Kidney glomerular epithelial cell (primary cell): ENCODE data around the gene NDUFAF4.
"Not testable (repeated sequence)": the region's sequence is repeated elsewhere in the genome, so short reads cannot be mapped to it uniquely, and the experiment has no call there.

Experiments
- DNase-seq: peaks from one replicate; lab custom pipeline; 2025; lab: John Stamatoyannopoulos, UW

The NDUFAF4 gene

DNA sequence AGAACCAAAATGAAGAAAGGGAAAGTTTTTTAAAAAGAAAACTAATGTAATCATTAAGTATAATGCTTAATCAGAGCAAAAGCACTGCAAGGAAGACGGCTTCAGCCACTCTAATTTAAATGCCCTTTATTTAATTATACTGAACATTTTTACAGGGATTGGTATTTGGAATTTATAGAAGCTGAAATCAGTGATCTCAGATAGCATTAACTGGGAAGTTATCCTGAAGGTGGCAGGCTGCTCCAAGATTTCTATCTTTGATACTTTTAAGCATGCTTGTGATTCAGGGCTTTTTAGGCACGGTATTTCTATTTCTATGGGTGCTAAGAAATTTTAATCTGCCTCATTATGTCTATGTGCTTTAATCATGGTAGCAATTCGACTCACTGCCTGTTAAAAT lies 1.3 kb upstream of the NDUFAF4 start:
- peak; percentile 38 for DNase-seq

DNA sequence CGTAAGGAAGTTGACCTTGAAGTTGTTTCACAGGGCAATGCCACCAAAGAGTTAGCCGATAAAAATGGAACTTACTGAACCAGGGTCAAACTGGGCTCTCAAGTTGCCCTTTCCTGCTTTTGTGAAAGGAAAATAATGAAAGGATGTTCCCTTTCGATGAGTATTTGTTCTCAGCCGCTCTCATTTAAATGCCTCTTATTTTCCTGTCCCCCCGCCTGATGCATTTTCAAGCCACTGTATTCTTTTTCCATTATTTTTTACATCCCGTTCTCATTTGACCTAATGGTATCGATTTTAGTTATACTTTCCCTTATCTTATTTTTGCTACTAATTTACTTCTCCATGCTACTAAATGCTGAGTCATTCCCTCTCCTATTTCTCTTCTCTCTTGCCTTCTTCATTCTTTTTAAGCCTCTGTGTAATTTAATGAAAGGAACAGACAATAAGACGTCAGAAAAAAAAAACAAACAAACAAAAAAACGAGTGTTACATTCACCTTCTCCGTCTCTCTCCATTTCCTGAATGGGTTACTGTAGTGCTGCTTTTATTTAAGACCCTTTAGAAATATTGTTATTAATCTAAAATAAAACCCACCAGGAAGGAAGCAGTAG lies 655 bp upstream of the NDUFAF4 start:
- peak; percentile 32 for DNase-seq

DNA sequence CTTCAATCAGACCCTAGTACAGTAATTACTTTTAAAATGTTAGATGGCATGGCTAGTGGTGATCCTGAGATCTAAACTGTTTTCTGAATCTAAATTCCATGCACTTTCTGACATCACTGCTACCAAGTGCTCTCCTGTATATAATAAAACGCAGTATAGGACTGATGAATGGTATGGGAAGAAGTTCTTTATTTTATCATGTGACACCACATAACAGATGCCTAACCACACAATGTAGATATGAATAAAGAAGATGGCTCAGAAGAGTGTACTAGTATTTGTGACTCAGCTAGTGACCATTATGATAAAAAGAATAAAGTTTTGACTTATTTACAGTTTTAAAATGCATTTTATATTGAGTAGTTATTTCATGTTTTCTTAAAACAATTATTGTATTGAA lies 8.5 kb downstream of the NDUFAF4 start:
- DNase-seq: no peak

DNA sequence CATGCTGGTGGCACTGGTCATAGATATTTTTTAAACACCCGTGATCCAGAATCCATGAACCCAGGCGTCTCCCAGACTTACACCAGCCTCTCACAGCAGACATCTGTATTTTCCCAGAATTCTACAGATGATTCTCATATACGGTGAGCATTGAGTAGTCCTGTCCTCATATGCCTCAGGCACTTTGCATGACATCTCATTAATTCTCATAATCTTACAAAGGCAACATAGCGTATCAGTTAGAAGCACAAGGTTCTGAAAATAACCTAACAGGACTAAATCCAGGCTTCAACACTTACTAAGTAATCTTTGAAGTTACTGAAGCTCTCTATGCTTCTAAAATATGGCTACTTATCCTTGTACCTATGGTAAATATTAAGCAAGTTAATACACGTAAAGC lies 8.9 kb downstream of the NDUFAF4 start:
- no peak for DNase-seq

DNA sequence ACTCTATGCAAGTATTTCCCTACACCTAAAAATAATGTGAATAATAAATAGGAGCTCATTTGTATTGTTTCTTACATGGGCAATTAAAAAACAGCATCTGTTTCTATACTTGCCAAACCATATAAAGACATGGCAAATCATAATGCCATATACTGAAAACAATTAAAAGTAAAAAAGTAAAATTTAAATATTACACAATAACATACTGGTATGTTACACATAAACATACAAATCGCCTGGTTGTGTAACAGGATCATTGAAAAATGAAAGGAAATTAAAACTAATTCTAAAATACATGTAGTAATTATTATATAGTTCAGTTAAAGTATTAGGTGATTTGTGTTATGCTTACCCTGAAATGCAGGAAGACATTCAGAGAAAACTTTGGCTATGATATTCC lies 11.2 kb downstream of the NDUFAF4 start:
- no peak for DNase-seq

DNA sequence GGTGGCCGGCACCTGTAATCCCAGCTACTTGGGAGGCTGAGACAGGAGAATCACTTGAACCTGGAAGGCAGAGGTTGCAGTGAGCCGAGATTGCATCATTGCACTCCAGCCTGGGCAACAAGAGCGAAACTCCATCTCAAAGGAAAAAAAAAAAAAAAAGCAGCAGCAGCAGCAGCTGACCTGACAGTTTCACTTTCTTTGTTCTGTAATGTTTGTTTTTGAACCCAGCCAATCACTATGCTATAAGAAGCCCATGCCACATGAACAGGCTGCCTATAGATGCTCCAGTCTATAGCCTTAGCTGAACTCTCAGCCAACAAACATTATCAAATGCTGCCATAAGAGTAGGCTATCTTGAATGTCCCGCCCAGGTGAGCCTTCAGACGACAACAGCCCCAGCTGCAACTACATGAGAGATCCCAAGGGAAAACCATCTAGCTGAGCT lies 12.5 kb downstream of the NDUFAF4 start:
- not testable (repeated sequence) for DNase-seq

DNA sequence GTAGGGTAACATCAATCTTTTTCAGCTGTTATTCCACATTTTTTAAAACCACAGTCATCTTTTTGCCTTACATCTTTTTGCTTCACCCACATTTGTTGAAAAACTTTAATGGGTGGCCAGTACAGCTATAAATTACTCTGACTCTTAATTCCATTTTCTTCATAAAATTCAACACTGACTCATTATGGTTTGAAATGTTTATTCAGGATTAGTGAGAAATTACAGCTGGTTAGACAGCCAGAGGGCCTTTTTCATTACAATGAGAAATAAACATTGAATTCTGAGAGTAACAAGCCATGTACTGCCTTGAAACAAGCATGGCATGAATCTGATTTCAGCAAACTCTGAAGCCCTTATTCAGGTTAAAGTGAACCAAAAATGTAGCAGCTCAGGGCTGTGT lies 19.5 kb downstream of the NDUFAF4 start:
- no peak for DNase-seq

DNA sequence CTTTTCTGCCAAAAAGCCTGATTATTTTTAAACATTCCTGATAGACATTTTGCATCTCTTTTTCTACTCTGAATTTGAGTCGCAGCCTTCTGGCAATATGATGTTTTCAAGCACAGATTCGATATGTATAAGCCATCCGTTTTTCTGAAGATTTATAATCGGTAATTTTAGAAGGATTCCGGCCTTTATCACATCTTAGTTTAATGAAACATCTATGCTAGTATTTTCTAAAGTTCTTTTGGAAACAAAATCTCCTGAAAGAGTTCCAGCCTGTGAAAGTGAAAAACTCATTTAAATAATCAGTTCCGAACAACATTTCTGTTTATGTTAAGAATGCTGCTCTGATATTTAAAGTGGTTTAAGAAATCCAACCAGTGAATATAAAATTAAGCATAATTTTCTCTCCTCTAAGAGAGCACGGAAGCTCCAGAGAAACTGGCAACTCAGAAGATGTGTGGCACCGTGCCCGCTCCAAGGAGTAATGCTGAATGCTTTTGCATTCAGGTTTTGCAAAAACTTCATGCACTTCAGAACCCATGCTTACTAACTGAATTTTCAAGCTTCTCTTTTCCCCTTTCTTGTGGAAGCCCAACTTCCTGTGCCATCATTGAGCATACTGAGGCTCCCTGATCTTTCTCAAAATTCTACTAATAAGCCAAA lies 20.7 kb downstream of the NDUFAF4 start:
- no peak for DNase-seq

DNA sequence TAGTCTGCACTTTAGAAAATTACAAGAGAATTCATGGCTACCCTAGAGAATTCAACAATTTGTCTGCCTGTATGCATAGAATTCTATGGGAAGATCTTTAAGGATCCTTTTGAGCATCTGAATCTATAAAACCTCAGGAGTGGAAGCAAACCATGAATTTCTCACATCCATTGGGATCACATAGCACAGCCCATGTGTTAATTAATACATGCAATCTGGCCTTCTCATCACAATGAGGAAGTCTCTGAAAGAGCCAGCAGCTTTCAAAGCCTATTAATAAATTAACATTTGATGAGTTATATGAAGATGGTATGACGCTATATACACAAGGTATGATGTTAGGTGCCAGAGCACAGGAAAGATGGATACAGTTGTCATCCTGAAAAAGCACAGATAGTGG lies 24.7 kb downstream of the NDUFAF4 start:
- no peak for DNase-seq

DNA sequence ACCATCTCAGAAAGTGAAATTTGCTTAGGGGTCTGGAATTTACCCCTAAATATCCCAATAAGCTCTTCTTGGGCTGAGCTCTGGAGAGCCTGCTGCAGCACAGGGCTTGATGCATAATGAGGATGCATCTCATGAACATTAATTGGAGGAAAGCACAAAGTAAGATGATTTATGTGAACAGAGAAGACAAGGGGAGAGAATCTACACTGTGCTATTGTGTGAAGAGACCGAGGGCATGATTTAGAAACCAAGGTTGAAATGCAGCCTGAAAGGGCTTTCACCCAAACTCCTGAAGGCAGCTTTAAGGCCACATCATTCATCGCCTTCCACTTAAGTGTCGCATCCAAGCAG lies 32.7 kb downstream of the NDUFAF4 start:
- no peak for DNase-seq

DNA sequence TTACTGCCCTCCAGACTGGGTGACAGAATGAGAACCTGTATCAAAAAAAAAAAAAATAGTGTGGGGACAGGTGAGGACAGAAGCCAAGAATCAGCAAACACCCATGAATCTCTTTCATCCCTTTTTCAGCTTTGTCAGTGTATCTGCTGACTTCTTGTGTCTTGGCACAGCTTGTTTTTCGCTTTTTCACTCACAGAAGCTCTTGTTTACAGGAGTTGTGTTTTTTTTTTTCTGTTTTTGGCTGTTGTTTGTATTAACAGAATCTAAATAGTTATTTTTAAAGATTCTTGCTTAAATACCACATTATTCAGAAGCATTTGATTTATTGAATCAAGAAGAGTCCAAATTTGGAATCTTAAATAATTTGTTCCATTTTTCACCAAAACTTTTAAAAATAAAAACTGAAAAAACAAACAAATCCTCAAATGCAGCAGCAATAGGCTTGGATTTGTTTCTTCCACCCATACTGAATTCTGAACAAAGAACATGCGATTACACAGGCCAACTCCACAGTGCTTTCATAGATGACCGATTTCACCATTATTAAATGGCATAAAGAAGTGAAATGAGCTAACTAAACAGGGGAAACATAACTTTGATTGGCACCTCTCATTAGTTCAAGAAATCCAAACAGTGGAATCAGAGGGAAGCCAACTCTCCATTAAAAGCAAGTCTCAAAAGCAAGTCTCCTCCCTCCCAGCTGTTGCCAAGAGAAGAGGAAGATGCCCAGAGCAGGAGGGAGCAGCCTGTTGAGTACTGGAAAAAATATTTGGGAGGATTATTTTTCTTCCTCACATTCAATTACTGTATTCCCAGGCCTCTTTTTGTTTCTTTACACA lies 33.3 kb downstream of the NDUFAF4 start:
- DNase-seq: no peak

DNA sequence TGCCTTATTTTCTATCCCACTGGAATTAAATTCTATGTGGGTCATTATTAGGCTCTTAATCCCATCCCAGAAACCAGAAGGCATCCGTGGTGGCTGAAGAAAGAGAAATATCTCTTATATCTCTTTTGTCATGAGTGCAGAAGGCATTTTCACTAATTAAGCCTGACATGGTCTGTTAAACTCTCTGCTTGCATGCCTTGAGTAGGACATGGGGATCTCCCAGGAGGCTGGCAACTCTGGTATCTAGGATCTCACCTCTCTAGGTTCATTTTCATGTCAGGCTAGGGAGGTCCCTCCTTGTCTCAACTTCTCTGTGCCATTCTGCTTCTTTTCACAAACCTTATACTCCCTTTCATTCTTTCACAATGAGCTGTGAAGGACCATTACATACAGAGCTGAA lies 35.1 kb downstream of the NDUFAF4 start:
- DNase-seq: no peak

DNA sequence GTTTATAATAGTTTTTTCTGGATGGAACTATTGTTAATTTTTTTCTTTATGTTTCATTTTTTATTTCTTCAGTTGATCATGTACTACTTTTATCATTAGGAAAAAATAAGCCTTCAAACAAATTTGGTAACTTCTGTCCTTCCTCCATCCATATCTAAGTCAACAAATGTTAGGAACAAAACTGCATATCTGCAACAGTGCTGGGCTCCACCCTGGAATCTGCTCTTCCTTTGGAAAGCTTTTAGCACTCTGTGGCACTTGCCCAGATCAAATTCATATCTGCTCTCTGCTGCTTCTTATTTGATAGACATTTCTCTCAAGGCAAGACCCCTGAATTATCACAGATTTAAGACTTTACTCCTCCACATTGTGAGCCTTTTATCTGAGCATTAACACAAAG lies 36.1 kb downstream of the NDUFAF4 start:
- DNase-seq: no peak

DNA sequence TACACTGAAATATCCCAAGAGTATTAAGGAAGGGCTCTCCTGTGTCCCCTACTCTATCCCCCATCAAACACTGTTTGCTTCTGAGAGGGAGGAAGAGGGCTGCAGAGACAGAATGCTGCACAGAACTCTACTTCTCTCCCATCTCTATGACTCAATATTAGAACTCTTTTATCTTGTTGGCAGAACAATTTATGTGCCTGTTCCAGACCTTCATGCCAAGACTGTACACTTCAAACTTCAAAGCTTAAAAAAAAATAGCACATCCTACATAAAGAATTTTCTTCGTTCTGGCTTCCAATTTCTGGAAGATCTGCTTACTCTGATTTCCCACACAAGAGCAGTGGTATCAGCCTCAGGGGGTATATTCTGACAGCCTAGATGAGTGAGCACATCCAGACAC lies 40.8 kb downstream of the NDUFAF4 start:
- DNase-seq: no peak

DNA sequence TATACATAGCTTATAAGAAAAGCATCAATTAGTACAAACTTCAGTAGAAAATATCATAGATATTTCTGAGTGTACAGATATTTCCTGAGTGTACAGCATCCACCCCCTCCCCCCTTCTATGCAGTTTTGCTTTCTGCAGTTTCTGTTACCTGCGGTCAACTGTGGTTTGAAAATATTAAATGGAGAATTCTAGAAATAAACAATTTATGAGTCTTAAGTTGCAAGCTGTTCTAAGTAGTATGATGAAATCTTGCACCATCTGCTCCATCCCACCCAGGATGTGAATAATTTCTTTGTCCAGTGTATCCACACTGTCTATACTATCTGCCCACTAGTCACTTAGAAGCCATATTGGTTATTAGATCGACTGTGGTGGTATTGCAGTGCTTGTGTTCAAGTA lies 44.6 kb downstream of the NDUFAF4 start:
- DNase-seq: no peak

DNA sequence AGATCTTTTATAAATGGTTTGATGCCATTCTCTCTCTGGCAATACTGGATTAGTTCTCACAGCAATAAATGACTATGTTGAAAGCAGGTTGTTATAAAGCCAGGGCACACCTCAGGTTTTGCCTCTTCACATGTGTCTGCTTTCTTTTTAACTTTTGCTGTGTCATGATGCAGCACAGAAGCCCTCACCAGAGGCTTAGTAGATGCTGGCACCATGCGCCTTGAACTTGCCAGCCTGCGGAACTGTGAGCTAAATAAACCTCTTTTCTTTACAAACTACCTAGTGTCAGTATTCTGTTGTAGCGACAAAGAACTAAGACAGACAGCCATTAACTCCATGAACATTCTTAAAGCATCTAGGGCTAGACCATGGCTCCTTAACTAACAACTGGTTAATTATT lies 45.1 kb downstream of the NDUFAF4 start:
- DNase-seq: no peak

DNA sequence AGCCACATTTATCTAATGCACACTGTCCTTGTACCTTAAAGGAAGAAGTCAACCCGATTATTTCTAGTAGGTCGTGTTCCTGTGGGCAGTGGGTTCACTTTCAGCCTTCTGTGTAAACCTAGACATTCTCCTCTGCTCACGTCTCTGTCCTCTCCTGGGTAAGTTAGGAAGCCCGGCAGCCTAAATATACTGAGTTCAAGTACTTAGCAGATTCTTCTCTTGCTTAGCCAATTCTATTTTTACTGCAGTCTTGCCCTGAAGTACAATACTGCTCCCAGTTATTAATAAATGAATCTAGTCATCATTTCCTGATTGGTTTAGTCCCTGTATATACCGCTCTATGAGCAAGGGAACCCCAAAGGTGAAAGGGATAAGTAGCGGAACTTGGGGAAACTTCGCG lies 45.8 kb downstream of the NDUFAF4 start:
- DNase-seq: no peak

DNA sequence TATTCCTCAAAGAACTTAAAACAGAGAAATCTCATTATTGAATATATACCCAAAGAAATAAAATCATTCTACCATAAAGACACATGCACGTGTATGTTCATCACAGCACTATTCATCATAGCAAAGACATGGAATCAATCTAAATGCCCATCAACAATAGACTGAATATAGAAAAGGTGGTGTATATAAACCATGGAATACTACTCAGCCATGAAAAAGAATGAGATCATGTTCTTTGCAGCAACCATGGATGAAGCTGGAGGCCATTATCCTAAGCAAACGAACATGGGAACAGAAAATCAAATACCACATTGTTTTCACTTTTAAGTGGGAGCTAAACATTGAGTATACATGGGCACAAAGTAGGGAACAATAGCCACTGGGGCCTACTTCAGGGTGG lies 48.1 kb downstream of the NDUFAF4 start:
- DNase-seq: no peak

DNA sequence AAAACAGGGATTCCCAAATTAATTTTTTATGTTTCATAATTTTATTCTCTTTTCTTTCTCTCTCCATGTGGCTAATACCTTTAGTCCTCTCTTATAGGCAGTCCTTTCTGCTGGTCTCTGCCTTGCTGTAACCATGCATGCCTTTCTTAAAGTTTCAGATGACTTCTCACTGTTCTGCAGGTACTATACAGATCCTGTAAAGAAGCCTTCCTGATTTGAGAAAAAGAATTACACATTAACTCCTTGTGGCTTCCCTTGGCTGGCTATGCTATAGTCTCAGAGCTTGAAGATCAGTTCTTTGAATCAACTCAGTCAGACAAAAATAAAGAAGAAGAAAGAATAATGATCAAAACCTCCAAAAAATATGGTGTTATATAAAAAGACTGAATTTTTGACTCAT lies 53.2 kb downstream of the NDUFAF4 start:
- no peak for DNase-seq

DNA sequence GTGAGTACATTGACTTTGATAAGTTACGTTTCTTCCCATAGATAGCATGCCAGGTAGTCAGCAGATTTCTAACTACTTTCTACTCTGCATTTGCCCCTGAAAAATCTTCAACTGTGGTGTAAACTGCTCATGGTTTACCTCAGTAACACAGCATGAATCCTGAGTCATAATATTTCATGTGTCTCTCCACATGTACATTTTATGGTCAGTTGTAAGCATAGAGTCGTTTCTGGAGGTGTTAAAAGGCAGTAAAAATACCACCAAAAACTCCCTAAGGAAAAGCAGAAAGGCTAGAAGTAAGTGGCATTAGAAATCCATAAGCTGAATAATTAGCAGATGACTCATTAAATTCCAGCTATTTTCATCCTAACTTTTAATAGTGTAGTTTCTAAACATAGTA lies 56.3 kb downstream of the NDUFAF4 start:
- DNase-seq: no peak
